ENCODE data around the gene KSR1.
"Not testable (repeated sequence)": the region's sequence is repeated elsewhere in the genome, so short reads cannot be mapped to it uniquely, and the experiment has no call there.

Gene KSR1

DNA sequence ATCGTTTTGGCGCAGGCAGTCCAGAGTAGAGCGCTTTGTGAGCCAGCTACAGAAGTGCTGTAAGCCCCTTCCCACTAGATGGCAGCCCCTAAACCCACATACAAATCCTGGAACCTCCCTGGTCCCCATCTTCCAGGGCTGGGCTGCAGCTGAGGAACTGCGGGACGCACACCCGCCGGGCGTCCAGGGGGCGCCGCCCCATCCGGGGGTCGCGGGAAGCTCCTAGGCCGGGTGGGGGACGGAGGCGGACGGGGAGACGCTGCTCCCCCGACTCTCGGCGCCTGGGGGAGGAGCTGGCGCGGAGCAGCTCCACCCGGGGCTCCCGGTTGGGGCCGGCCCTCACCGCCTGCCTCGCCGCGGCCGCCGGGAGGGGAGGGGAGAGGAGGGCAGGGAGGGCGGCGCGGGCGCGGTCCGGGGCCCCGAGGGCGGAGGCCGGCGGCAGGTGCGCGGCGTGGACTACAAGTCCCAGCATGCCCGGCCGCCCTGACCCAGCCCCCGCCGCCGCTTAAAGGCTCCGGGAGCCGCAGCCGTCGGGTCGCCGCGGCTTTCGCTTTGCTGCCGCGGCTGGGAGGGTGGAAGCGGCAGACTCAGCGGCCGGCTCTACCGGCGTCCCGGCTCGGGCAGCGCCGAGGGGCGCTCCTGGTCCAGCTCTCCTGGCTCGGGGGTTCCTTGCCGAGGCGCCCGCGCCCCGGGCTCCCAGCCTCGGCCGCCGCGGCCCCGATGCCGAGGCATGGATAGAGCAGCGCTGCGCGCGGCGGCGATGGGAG lies at the start of gene KSR1:
KSR1 (plus strand) TSS at position 535 of the 767 bp plus-strand sequence; CDS start at position 731, 196 bp downstream.
- peak; percentile 93 for DNase-seq

DNA sequence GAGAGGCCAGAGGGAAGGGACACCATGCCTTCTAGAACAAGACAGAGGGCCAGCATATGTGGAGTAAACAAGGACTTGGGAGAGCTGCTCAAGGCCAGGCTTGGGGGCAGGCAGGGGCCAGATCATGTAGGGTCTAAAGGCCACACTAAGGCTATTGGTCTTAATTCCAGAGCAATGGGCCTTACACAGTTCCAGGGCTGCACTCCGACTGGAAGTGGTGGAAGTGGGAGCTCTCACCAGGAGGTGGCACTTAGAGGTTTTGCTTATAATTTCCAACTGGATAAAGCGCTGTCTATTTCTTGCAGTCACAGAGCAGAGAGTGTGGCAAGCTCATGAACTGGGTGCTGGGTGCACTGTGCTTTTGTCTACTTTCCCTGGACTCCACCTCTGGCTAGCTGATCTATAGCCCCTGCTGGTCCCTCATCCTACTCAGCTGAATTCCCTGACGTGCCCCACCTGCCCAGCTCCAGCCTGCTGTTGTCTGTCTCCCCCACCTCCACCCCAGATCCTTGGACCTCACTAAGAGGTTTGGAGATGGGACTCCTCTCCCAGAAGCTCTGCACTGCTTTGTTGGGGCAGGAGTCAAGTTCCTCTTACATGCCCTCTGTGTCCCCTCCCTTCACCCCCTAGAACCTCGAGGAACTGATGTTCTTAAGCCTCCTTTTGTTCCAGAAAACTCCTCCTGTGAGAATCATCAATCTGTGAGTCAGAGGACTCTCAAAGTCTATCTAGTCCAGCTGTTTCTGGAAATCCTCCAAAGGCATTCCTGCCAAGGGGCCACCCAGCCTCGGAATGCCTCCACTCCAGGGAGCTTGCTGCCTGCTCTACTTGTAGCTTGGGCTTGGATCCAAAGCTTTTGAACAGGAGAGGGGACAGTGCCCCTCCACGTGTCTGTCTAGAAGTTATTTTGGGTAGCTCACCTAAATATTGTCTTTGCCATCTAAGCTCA lies 48.1 kb upstream of the KSR1 start:
- DNase-seq = no peak

GRCh38 chr17:27408891-27409290 lies 47.4 kb upstream of the KSR1 start:
- no peak for DNase-seq

DNA sequence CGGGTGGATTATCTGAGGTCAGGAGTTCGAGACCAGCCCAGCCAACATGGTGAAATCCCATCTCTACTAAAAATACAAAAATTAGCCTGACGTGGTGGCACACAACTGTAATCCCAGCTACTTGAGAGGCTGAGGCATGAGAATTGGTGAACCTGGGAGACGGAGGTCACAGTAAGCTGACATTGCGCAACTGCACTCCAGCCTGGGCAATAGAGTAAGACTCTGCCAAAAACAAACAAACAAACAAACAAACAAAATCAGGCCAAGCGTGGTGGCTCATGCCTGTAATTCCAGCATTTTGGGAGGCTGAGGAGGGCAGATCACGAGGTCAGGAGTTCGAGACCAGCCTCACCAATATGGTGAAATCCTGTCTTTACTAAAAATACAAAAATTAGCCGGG lies 44.1 kb upstream of the KSR1 start:
- not testable (repeated sequence) for DNase-seq

DNA sequence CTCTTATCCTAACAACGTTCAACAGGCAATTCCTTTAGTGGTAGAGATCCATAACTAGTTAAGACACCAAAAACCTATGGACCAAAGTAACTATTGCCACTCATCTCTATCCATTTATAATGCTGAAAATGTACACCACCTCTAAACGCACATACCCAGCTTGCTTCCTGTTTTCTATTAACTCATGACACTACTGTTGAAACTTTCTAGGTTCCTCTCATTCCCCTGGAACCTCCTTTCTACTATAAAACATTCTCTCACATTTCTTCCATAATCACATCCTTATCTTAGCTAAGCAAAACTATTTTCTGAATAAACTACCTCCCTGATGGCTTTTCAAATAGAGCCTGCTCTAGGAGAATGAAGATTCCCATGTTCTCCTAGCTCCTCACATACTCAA lies 42.9 kb upstream of the KSR1 start:
- peak; percentile 48 for DNase-seq

GRCh38 chr17:27413792-27414191 lies 42.5 kb upstream of the KSR1 start:
- DNase-seq = peak; percentile 24

- DNase-seq = no peak
Measured at GRCh38 chr17:27414271-27414670, 42.0 kb upstream of the KSR1 start.

DNA sequence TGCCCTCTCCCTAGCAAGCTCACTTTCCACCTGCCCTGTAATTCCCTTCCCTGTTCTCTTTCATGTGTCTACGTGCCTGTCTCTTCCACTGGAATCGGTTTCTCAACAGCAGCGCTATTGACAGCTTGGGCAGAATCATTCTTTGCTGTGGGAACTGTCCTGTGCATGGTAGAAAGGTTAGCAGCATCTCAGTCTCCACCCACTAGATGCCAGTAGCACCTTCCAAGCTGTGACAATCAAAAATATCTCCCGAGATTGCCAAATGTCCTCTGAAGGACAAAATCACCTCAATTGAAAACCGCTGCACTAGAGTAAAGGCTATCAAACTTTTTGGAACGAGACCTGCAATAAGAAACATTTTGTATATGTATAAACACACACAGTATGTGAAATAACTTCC lies 41.6 kb upstream of the KSR1 start:
- DNase-seq = no peak

GRCh38 chr17:27415120-27415795 lies 41.0 kb upstream of the KSR1 start:
- DNase-seq = no peak

- no peak for DNase-seq
Measured at GRCh38 chr17:27417596-27418365, 38.5 kb upstream of the KSR1 start.

- no peak for DNase-seq
Measured at GRCh38 chr17:27418366-27418615, 38.0 kb upstream of the KSR1 start.

DNA sequence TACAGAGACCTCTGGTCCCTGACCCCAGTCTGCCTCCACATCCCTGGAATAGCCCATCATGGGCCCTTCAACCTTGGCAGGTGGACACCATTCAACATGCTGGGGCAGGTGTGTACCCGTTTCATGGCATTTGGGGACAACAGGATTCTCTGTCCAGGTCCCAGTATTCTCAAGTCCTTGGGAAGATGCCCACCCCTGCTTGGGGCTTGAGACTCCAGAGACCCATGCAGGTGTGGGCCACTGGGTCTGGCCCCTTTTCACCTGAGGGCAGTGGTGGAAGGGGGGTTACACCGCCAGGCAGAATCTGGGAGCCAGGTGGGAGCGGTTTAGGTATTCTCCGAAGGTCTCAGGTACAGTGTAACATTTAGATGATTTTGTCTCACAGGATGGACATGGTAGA lies 37.1 kb upstream of the KSR1 start:
- no peak for DNase-seq

DNA sequence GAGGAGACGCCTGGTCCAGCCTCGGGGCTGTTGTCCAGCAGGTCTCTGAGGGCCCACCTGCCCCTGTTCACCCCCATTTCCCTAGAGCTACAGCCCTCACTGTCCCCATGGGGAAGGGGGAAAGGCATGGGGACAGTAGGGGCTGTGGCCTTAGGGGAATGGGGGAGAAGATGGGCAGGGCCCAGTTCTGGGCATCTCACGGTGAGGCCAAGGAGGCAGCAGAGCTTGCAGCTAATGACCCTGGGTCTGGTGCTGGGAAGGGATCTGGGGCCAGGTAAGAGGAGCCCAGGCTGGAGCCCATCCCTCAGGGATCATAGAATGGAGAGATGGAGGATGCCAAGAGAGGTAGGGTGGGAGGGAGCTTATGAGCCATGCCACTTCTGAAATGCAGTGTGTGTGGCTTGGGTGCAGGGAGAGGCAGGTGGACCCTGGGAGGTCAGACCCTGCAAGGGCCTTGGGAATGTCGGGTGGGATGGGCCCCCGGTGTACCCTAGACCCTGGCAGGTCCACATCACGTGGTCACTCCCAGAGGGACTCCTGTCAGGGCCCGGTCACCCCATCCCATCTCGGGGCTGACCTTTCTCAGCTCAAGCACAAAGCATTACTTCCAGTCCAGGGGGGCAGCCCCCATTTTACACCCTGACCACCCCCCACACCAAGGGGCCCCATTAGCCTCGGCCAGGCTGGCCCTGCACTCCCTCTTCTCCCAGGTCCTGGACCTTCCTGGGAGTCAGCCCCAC lies 35.9 kb upstream of the KSR1 start:
- DNase-seq = no peak

DNA sequence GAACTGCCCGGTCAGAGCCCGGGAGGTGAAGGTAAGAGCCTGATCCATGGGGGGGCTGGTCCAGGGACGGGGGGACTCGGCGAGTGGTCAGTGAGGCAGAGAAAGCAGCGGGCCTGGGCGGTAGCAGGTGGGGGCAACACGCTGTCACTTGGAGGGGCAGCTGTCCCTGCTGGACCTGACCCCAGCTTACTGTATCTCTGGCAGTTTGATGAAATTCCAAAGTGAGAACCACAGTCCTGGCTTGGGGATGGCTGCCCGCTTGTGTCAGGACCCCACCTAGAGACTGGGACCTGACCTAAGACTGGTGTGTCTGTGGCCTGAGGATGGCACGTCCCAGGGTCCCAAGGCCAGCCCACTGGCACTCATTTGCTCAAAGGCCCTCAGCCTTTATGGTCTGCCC lies 35.1 kb upstream of the KSR1 start:
- DNase-seq = no peak

- not testable (repeated sequence) for DNase-seq
Measured at GRCh38 chr17:27421626-27422025, 34.6 kb upstream of the KSR1 start.

DNA sequence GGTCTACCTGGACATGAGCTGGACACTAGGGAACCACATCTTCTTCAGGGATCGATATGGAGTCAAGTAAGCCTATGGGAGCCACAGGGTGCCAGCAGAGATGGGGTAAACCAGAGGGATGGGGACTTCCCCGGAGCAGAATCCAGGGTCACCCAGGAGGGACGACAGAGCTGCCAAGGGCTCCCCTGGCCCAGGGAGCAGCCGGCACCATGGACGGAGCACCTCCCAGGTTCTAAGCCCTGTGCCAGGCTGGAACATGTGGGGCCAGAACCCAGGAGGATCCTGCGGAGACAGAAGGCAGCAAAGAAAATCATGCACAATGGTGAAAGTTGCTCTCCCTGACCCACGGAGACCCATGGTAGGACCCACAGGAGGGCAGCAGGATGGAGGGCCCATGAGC lies 33.6 kb upstream of the KSR1 start:
- DNase-seq = no peak

- no peak for DNase-seq
Measured at GRCh38 chr17:27423651-27424050, 32.6 kb upstream of the KSR1 start.

GRCh38 chr17:27424516-27424915 lies 31.7 kb upstream of the KSR1 start:
- no peak for DNase-seq

- DNase-seq = no peak
Measured at GRCh38 chr17:27424941-27425340, 31.3 kb upstream of the KSR1 start.

DNA sequence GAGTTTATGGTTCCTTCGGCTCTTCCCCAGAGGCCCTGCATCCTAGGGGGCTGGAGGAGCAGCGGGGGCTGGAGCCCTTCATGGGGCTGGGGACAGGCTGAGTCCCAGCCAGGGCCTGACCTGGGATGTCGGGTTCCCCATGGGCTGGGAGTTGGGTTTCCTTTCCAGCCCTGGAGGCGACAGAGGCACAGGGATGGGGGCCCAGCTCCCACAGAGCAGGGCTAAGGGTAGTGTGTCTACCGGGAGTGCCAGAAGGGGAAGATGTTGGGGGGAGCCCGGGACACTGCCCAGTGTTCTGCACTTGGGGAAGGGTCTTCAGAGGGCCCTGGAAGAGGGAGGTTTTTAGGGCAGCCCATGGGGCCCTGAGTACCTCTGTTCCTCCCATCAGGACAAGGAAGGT lies 30.7 kb upstream of the KSR1 start:
- not testable (repeated sequence) for DNase-seq

- no peak for DNase-seq
Measured at GRCh38 chr17:27425991-27426390, 30.3 kb upstream of the KSR1 start.

DNA sequence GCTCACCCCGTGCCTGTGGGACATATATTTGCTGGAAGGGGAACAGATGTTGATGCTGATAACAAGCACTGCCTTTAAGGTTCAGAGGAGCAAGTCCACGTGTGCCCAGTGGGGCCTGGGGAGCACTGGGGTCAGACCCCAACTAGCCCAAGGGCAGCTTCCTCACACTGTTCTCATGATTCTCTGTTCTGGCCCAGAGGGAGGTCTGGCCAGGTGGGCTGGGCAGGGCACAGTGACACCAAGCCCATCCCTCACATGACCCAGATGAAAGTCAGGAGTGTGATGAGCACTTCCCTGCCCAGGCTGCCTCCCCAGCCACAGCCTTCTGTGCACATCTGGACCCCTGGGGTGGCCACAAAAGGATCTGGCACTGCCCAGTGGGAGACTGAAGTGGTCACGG lies 29.8 kb upstream of the KSR1 start:
- DNase-seq = not testable (repeated sequence)
